Measurements from ENCODE around the gene SPEG. TPM values are rescaled to one million over a fixed set of nuclear protein-coding genes. Genes with fewer than 3 reads are reported as not detected.

Gene SPEG
- total and polyA plus RNA-seq, 2 of the 13 experiments (the other 11 are each of a cell fraction or from before 2014, with no cell fraction given): 0.18 to 0.24 TPM

DNA sequence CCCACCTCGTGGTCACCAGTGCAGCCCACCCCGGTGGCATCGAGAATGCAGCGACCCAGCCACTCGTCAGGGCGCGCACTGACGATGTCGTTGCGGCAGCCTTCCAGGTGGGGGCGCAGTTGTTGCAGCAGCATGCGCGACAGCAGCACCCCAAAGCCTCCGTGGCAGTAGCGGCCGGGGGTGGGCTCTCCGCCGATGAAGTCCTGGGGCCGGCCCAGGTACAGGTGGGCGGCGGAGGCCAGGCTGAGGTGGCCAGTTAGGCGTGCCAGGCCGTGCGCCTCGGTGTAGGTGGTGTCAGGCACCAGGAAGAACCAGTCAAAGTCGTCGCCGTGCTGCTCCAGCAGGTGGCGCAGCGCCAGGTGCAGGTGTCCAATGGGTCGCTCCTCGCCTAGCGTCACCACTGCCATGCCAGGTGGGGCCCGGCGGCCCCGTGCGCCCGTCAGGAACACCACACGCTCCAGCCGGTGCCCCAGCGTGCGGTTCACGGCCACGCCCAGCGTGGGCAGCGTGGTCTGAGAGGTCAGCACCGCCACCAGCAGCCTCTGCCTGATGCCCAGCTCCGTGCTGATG lies 107.1 kb downstream of the SPEG start (continued):
- TF ChIP-seq TGIF2 (CRISPR knock-in tag; IDR thresholded peaks at IDR 0.05): peak; percentile 42; the same call in 1 of the 2 replicates
- TF ChIP-seq ZC3H4 (CRISPR knock-in tag; IDR thresholded peaks at IDR 0.05; ENCODE audit: borderline replicate concordance): no peak
- peak; percentile 81; the same call in 1 of the 2 replicates for TF ChIP-seq ZBTB8A (CRISPR knock-in tag; IDR thresholded peaks at IDR 0.05; ENCODE audit: borderline replicate concordance, low read depth)
- TF ChIP-seq POLR2AphosphoS5 (IDR thresholded peaks at IDR 0.05; ENCODE audit: low read depth, low read length): no peak
- TF ChIP-seq RARA (CRISPR knock-in tag; IDR thresholded peaks at IDR 0.05): no peak
- no peak for TF ChIP-seq GATA4 (IDR thresholded peaks at IDR 0.05; ENCODE audit: borderline replicate concordance, low read depth)
- TF ChIP-seq ZNF816 (CRISPR knock-in tag; IDR thresholded peaks at IDR 0.05; ENCODE audit: borderline replicate concordance): no peak
- no peak for TF ChIP-seq ZNF607 (CRISPR knock-in tag; IDR thresholded peaks at IDR 0.05; ENCODE audit: borderline replicate concordance)
- TF ChIP-seq MED13 (CRISPR knock-in tag; IDR thresholded peaks at IDR 0.05): no peak
- TF ChIP-seq ZNF496 (CRISPR knock-in tag; IDR thresholded peaks at IDR 0.05; ENCODE audit: insufficient replicate concordance): no peak
- TF ChIP-seq ZHX1 (CRISPR knock-in tag; IDR thresholded peaks at IDR 0.05; ENCODE audit: low read depth): peak; percentile 81
- peak; percentile 29; the same call in 1 of the 2 replicates for TF ChIP-seq ZNF446 (CRISPR knock-in tag; IDR thresholded peaks at IDR 0.05)
- no peak for TF ChIP-seq SMARCC2 (IDR thresholded peaks at IDR 0.05)
- TF ChIP-seq CENPX (CRISPR knock-in tag; IDR thresholded peaks at IDR 0.05): no peak
- no peak for TF ChIP-seq ZNF713 (CRISPR knock-in tag; IDR thresholded peaks at IDR 0.05)
- TF ChIP-seq GLI4 (CRISPR knock-in tag; IDR thresholded peaks at IDR 0.05; ENCODE audit: borderline replicate concordance): no peak
- no peak for TF ChIP-seq FOXM1 (CRISPR knock-in tag; IDR thresholded peaks at IDR 0.05)
- TF ChIP-seq, protein P1, sequence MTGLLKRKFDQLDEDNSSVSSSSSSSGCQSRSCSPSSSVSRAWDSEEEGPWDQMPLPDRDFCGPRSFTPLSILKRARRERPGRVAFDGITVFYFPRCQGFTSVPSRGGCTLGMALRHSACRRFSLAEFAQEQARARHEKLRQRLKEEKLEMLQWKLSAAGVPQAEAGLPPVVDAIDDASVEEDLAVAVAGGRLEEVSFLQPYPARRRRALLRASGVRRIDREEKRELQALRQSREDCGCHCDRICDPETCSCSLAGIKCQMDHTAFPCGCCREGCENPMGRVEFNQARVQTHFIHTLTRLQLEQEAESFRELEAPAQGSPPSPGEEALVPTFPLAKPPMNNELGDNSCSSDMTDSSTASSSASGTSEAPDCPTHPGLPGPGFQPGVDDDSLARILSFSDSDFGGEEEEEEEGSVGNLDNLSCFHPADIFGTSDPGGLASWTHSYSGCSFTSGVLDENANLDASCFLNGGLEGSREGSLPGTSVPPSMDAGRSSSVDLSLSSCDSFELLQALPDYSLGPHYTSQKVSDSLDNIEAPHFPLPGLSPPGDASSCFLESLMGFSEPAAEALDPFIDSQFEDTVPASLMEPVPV (CRISPR knock-in tag; IDR thresholded peaks at IDR 0.05): peak; percentile 74; the same call in 1 of the 2 replicates
- peak; percentile 65; the same call in 1 of the 2 replicates for TF ChIP-seq ZSCAN9 (CRISPR knock-in tag; IDR thresholded peaks at IDR 0.05; ENCODE audit: borderline replicate concordance)
- TF ChIP-seq REL (CRISPR knock-in tag; conservative IDR thresholded peaks at IDR 0.05): no peak
- TF ChIP-seq RFX3 (CRISPR knock-in tag; IDR thresholded peaks at IDR 0.05): no peak
- TF ChIP-seq HNF1B (CRISPR knock-in tag; IDR thresholded peaks at IDR 0.05): peak; percentile 81
- TF ChIP-seq ZBTB21 (CRISPR knock-in tag; IDR thresholded peaks at IDR 0.05): no peak
- peak; percentile 74 for TF ChIP-seq AGO2 (optimal IDR thresholded peaks at IDR 0.05; ENCODE audit: low read depth, low read length)
